Suprapubic skin (tissue), 4 donors: ENCODE measurements around the gene CKS1B. TPM values are rescaled to one million over a fixed set of nuclear protein-coding genes. Genes with fewer than 3 reads are reported as not detected.
"Not testable (repeated sequence)": the region's sequence is repeated elsewhere in the genome, so short reads cannot be mapped to it uniquely, and the experiment has no call there.

ENCODE experiments used
- DNase-seq, 2 donors: peaks; one replicate each; pipeline ENCODE4 v3.0.0-alpha.2; 2019; ENCODE audit warnings: low spot score in 2 of 2
- H3K27ac ChIP-seq: fragments of 200-600 bp; sonication (generic); one replicate; pipeline ENCODE4 v1.5.1; 2019
- H3K27me3 ChIP-seq: fragments of 200-600 bp; sonication (generic); one replicate; pipeline ENCODE4 v1.5.1; 2019
- H3K36me3 ChIP-seq: fragments of 200-600 bp; sonication (generic); one replicate; pipeline ENCODE4 v1.5.1; 2019
- H3K4me1 ChIP-seq: fragments of 200-600 bp; sonication (generic); one replicate; pipeline ENCODE4 v1.5.1; 2019
- H3K4me3 ChIP-seq: fragments of 200-600 bp; sonication (generic); one replicate; pipeline ENCODE4 v1.5.1; 2019; ENCODE audit warnings: mild to moderate bottlenecking
- H3K9me3 ChIP-seq: fragments of 200-600 bp; sonication (generic); one replicate; pipeline ENCODE4 v1.5.1; 2019
- EP300 ChIP-seq: sonication (generic); formaldehyde crosslinking; IDR thresholded peaks from one replicate; pipeline ENCODE4 v1.6.1; 2017; ENCODE audit warnings: antibody characterized with exemption
- POLR2A ChIP-seq, 2 donors: fragments of 450-650 bp; IDR thresholded peaks; one replicate each; pipeline ENCODE4 v1.6.1; 2017; ENCODE audit warnings: antibody characterized with exemption in 2 of 2, mild to moderate bottlenecking in 2 of 2, moderate library complexity in 2 of 2
- POLR2AphosphoS5 ChIP-seq, 3 donors: sonication (generic); formaldehyde crosslinking; IDR thresholded peaks; one replicate each; pipeline ENCODE4 v1.6.1; 2017; ENCODE audit warnings: antibody characterized with exemption in 3 of 3
- WGBS: methylation state at CpG from one replicate; pipeline ENCODE4 v1.1.5; 2018; 5-methylcytosine and 5-hydroxymethylcytosine counted together
- total RNA-seq, 4 donors: library from RNA; depleted of rRNA; stranded (reverse); fragments of >200 nt; gene quantifications; one replicate each; pipeline ENCODE4 v1.1.0, GENCODE V29; 2016
- TF ChIP-seq, protein P1 (sequence below), 2 donors: fragments of 200-600 bp in 1 of 2; fragments of 450-650 bp in 1 of 2; sonication (generic) in 1 of 2; IDR thresholded peaks; one replicate each; pipeline ENCODE4 v1.5.1; 2016 to 2019; ENCODE audit warnings: antibody characterized with exemption in 2 of 2, mild to moderate bottlenecking in 1 of 2, moderate library complexity in 1 of 2

The CKS1B gene
- total RNA-seq, 4 donors from 2014 or later, result 37.8 to 55.4 (median 49.7) TPM

DNA sequence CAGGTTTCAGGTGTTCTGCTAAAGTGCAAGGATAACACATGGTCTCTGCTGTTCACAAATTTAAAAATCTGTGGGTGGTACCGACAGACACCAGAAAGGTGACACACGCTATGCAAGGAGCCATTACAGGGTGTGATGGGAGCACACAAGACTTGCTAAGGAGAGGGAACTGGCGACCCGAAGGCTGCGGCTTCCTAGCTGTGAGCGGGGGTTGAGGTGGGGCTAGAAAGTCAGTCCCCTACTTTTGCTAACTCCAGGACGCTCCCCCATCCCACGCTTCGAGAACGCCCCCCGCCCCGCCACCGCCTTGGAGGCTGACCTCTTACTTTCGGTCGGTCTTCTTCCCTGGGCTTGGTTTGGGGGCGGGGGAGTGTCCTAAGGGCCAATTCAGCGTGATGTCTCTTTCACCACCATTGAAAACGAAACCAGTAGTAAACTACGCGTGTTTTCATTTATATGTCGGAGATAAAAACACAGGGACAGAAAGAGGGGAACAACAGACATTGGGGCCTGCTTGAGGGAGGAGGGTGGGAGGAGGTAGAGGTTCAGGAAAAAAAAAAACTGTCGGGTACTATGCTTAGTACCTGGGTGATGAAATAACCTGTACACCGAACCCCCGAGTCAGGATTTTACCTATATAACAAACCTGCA, 1.1 kb downstream of the CKS1B start:
- Histone ChIP-seq H3K4me3 (peak overlapping the region; percentile 73), H3K4me1 (peaks cover 58% of the 10 kb centered on the region), H3K9me3 (no peaks in the 10 kb centered on the region), H3K36me3 (no peaks in the 10 kb centered on the region), H3K27ac (peak overlapping the region; percentile 97), H3K27me3 (no peaks in the 10 kb centered on the region)
- WGBS, result under 1% methylated on average over 24 of the region's 24 CpGs
- TF ChIP-seq, protein P1, sequence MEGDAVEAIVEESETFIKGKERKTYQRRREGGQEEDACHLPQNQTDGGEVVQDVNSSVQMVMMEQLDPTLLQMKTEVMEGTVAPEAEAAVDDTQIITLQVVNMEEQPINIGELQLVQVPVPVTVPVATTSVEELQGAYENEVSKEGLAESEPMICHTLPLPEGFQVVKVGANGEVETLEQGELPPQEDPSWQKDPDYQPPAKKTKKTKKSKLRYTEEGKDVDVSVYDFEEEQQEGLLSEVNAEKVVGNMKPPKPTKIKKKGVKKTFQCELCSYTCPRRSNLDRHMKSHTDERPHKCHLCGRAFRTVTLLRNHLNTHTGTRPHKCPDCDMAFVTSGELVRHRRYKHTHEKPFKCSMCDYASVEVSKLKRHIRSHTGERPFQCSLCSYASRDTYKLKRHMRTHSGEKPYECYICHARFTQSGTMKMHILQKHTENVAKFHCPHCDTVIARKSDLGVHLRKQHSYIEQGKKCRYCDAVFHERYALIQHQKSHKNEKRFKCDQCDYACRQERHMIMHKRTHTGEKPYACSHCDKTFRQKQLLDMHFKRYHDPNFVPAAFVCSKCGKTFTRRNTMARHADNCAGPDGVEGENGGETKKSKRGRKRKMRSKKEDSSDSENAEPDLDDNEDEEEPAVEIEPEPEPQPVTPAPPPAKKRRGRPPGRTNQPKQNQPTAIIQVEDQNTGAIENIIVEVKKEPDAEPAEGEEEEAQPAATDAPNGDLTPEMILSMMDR (IDR thresholded peaks at IDR 0.05), result no peak
- TF ChIP-seq EP300 (no peak), POLR2A (IDR thresholded peaks at IDR 0.05) (no peak), POLR2AphosphoS5 (IDR thresholded peaks at IDR 0.05) (no peak)
- peak; percentile 86 to 88 for DNase-seq

DNA sequence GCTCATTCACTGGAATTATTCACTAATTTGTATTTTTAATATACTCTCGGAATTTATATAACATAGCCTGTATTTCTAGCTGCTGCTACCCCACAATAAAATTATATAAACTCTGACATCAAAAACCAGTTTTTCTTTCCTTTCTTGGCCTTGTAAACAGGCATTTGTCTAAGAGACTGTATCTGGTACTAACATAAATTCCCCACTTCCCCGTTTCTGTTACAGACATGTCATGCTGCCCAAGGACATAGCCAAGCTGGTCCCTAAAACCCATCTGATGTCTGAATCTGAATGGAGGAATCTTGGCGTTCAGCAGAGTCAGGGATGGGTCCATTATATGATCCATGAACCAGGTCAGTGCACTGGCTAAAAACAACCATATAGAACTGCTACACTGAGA, 3.3 kb downstream of the CKS1B start:
- not testable (repeated sequence) for H3K9me3 ChIP-seq, DNase-seq
- WGBS, result 72% methylated on average over 3 of the region's 3 CpGs

DNA sequence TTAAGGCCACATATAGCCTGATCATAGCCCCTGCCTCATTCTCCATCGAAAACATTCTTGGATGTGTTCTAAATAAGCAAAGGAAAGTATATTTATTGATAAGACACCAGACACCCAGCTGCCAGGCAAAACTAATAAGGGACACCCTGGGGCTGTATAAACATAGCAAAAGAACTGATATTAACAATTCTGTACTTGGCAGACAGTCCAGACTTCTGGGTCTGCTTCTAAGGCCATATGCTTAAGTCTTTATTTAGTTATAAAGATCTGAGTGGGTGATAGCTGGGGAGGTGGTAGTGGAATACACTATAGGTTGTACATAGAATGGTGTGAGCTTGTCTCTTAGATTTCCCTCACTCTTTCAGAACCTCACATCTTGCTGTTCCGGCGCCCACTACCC, 3.9 kb downstream of the CKS1B start:
- Histone ChIP-seq H3K4me3 (no peak overlapping the region), H3K27me3 (no peaks in the 10 kb centered on the region), H3K27ac (no peak overlapping the region), H3K9me3 (no peaks in the 10 kb centered on the region), H3K4me1 (peaks cover 37% of the 10 kb centered on the region), H3K36me3 (no peaks in the 10 kb centered on the region)
- TF ChIP-seq EP300 (no peak), POLR2AphosphoS5 (IDR thresholded peaks at IDR 0.05) (no peak), POLR2A (IDR thresholded peaks at IDR 0.05) (no peak)
- TF ChIP-seq, protein P1 (IDR thresholded peaks at IDR 0.05), result no peak
- 91% methylated on average over 3 of the region's 3 CpGs for WGBS
- DNase-seq, result no peak

More for the DNA sequence above, 3.3 kb downstream of the CKS1B start:
- not testable (repeated sequence) for H3K4me3 ChIP-seq, H3K36me3 ChIP-seq, H3K27ac ChIP-seq, H3K27me3 ChIP-seq
- peaks cover 42% of the 10 kb centered on the region for H3K4me1 ChIP-seq

DNA sequence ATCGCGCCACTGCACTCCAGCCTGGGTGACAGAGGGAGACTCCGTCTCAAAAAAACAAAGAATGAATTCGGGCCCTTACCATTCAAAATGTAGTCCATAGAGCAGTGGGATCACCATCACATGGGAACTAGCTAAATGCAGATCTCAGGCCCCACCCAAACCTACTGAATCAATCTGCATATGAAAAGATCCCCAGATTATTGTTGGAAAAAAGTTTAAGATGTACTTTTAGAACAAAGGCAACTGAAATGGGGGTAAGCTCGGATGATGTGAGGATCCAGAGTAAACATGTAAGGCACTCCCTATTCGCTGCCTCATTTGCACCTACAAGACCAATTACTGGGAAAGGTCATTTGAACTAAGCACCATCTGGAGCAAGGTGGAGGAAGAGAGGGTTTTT, 7.9 kb downstream of the CKS1B start:
- Histone ChIP-seq H3K4me3 (peak overlapping the region; percentile 77), H3K27ac (no peak overlapping the region), H3K36me3 (peaks cover 6% of the 10 kb centered on the region), H3K27me3 (no peaks in the 10 kb centered on the region), H3K9me3 (no peaks in the 10 kb centered on the region), H3K4me1 (peaks cover 29% of the 10 kb centered on the region)
- 67% methylated on average over 6 of the region's 6 CpGs for WGBS
- no peak for DNase-seq
- no peak for TF ChIP-seq EP300
- no peak for TF ChIP-seq POLR2AphosphoS5 (IDR thresholded peaks at IDR 0.05)
- TF ChIP-seq POLR2A (IDR thresholded peaks at IDR 0.05), result no peak
- TF ChIP-seq, protein P1 (IDR thresholded peaks at IDR 0.05), result no peak

DNA sequence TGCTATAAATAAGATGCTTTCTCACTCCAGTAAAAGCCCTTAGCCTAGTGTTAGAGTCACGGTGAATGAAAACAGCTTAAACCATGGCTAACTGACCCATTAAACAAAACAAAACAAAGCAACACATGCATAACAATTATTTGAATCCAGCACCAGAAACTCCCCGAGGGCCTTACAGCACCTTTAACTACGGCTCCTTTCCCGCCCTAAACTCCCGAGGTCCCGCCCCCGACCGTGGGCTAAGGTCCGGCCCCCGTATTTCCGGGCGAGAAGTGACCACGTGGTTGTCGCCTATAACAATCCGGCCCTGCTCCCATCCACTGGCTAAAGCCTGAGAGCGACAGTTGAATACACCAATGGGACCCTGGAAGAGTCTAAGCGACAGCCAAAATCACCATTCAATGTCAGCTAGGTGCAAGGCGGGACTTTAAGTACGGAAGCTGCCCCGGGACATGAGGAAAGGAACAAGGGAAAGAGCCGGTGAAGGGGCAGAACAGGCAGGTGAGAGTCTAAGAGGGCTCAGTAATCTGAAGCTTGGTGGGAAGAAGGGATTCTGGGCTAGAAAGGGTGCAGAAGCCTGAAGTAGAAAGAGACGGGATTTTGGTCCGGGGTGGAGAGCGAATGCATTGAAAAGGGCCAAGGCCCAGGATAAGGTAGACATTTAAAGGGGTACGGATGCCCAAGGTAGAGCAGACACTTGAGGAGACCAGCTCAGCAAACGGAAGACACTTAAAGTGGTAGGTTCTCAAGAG, 8.6 kb downstream of the CKS1B start, which contains the start of gene FLAD1:
TSS of gene FLAD1 (plus strand) at position 448 of the 752 bp plus-strand sequence. CDS start 351 bp downstream, outside the sequence.
- Histone ChIP-seq H3K27me3 (no peaks in the 10 kb centered on the region), H3K27ac (peak within 1 kb of the TSS; percentile 86), H3K4me1 (peaks cover 26% of the 10 kb centered on the region), H3K4me3 (peak within 1 kb of the TSS; percentile 77), H3K36me3 (peaks cover 14% of the 10 kb centered on the region), H3K9me3 (no peaks in the 10 kb centered on the region)
- DNase-seq, result peak; percentile 96 to 98
- WGBS, result under 1% methylated on average over 26 of the region's 26 CpGs
- no peak for TF ChIP-seq POLR2A (IDR thresholded peaks at IDR 0.05)
- TF ChIP-seq, protein P1 (IDR thresholded peaks at IDR 0.05), result no peak
- peak in 2 of 3 donors; percentile 68 to 71 for TF ChIP-seq POLR2AphosphoS5 (IDR thresholded peaks at IDR 0.05)
